ENCODE data around the gene N4BP2. TPM values are rescaled to one million over a fixed set of nuclear protein-coding genes. Genes with fewer than 3 reads are reported as not detected.

N4BP2 gene
- total RNA-seq, 4 donors from 2014 or later, result 4.5 to 8.3 (median 6.4) TPM

DNA sequence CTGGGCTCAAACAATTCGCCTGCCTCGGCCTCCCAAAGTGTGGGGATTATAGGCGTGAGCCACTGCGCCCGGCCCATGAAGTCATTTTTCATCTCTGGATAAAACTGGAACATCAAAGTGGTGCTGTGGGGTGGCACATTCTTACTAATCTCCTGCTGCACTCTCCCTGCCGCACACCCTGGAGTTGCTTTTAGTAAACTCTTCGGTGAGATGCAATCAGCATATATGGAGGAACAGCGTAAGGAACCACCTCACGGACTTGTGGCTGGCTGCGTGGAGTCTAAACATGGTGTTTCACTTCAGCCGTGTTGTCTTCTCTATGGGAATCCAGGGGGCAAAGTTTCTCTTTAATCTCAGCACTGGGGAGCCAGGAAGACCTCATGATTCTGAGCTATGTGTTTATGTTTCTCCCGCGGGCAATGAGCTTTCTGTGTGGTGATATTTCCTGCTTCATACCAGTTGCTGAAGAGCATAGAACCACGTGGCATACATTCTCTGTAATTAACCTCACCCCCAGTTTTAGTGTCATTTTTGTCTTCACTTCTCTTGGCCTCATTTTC is 138.0 kb downstream of the N4BP2 start:
- WGBS, 2 donors, result 69 to 75% methylated on average over 14 of the region's 14 CpGs
- no peaks in the 10 kb centered on the region for H3K27me3 ChIP-seq
- H3K4me3 ChIP-seq, result no peak overlapping the region
- no peak for DNase-seq (ENCODE audit: low spot score in 2 of 2)
- H3K27ac ChIP-seq, result peak overlapping the region in 1 of 4 donors; percentile 77
- H3K4me1 ChIP-seq, result no peaks in the 10 kb centered on the region
- TF ChIP-seq CTCF (IDR thresholded peaks at IDR 0.05) (no peak), EP300 (IDR thresholded peaks at IDR 0.05) (no peak), POLR2A (IDR thresholded peaks at IDR 0.05) (no peak)
- no peaks in the 10 kb centered on the region for H3K9me3 ChIP-seq
- H3K36me3 ChIP-seq, result no peaks in the 10 kb centered on the region

DNA sequence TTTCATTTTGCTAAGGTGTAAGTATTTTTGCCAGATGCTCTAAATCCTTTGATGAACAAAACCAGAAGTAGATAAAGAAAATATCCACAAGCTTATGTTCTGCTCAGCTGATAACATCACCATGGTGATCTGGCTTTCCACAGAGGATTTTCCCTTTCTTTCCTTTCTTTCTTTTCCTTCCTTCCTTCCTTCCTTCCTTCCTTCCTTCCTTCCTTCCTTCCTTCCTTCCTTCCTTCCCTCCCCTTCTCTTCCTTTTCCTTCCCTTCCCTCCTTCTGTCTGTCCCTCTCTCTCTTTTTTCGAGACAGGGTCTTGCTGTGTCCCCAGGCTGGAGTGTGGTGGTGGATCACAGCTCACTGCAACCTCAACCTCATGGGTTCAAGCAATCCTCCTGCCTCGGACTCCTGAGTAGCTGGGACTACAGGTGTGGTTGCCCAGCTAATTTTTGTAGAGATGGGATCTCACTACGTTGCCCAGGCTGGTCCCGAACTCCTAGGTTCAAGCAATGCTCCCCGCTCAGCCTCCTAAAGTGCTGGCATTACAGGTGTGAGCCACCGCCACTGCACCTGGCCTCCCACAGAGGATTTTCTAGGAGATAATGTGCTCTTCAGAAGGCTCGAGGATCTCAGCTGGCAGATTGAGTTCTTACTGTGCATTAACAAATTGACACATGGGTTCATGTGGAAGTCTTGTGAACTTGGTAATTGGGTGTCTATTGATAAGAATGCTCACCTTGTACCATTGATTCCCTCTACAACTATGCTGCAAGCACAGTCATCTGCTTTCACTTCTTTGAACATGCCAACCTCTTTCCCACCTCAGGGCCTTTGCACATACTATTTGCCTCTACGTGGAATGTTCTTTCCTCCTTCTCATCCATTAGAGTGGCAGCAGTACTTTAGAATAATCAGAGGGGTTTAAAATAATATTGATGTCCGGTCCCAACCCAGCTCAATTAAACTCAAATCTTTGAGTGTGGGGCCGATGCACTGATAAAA is 138.8 kb downstream of the N4BP2 start:
- WGBS, 2 donors, result 92 to 96% methylated on average over 10 of the region's 10 CpGs
- H3K4me3 ChIP-seq, result no peak overlapping the region
- H3K27ac ChIP-seq, result peak overlapping the region in 1 of 4 donors; percentile 50
- no peaks in the 10 kb centered on the region for H3K27me3 ChIP-seq
- no peaks in the 10 kb centered on the region for H3K36me3 ChIP-seq
- H3K9me3 ChIP-seq, result no peaks in the 10 kb centered on the region
- no peak for TF ChIP-seq POLR2A (IDR thresholded peaks at IDR 0.05)
- no peak for TF ChIP-seq CTCF (IDR thresholded peaks at IDR 0.05)
- TF ChIP-seq EP300 (IDR thresholded peaks at IDR 0.05), result no peak
- H3K4me1 ChIP-seq, result no peaks in the 10 kb centered on the region
- DNase-seq (ENCODE audit: low spot score in 2 of 2), result no peak

GRCh38 chr4:40196272-40196671 is 139.6 kb downstream of the N4BP2 start:
- no peaks in the 10 kb centered on the region for H3K4me1 ChIP-seq
- H3K27ac ChIP-seq, result peak overlapping the region in 1 of 4 donors; percentile 78
- 66 to 68% methylated on average over 8 of the region's 8 CpGs for WGBS, 2 donors

GRCh38 chr4:40196724-40197281 is 140.2 kb downstream of the N4BP2 start, which contains the start of gene RHOH:
Gene RHOH (plus strand): TSS chr4:40197031. CDS start chr4:40243387, 46,356 bp downstream.
- TF ChIP-seq CTCF (IDR thresholded peaks at IDR 0.05) (no peak), POLR2A (IDR thresholded peaks at IDR 0.05) (no peak), EP300 (IDR thresholded peaks at IDR 0.05) (no peak)
- H3K4me1 ChIP-seq, result no peaks in the 10 kb centered on the region
- peak within 1 kb of the TSS in 1 of 4 donors; percentile 78 for H3K27ac ChIP-seq
- H3K9me3 ChIP-seq, result no peaks in the 10 kb centered on the region
- no peaks in the 10 kb centered on the region for H3K36me3 ChIP-seq
- no peak for DNase-seq (ENCODE audit: low spot score in 2 of 2)
- H3K4me3 ChIP-seq, result peak within 1 kb of the TSS in 2 of 4 donors; percentile 19 to 37
- 36 to 37% methylated on average over 14 of the region's 14 CpGs for WGBS, 2 donors
- H3K27me3 ChIP-seq, result no peaks in the 10 kb centered on the region

More at GRCh38 chr4:40196272-40196671, 139.6 kb downstream of the N4BP2 start:
- no peak for DNase-seq (ENCODE audit: low spot score in 2 of 2)
- no peaks in the 10 kb centered on the region for H3K9me3 ChIP-seq
- peak overlapping the region in 1 of 4 donors; percentile 37 for H3K4me3 ChIP-seq
- no peaks in the 10 kb centered on the region for H3K27me3 ChIP-seq
- H3K36me3 ChIP-seq, result no peaks in the 10 kb centered on the region
- TF ChIP-seq CTCF (IDR thresholded peaks at IDR 0.05) (no peak), POLR2A (IDR thresholded peaks at IDR 0.05) (no peak), EP300 (IDR thresholded peaks at IDR 0.05) (no peak)

Measured in tibial nerve (tissue), 4 donors.